KMS-11 (cell line): ENCODE measurements around the gene MVD.

Source experiments
- H2AFZ ChIP-seq: fragments of 200-600 bp; sonication (generic); 2 replicates; pipeline ENCODE4 v1.6.1; 2016; ENCODE audit warnings: antibody characterized with exemption, mixed run types, low read depth
- H3K27ac ChIP-seq: fragments of 200-600 bp; sonication (generic); 2 replicates; pipeline ENCODE4 v1.6.1; 2016; ENCODE audit warnings: mild to moderate bottlenecking, mixed run types
- H3K27me3 ChIP-seq: fragments of 200-600 bp; sonication (generic); 2 replicates; pipeline ENCODE4 v1.6.1; 2017; ENCODE audit warnings: mild to moderate bottlenecking, low read depth, mixed run types, moderate library complexity; ENCODE audit not compliant: insufficient read depth
- H3K36me3 ChIP-seq: fragments of 200-600 bp; sonication (generic); 2 replicates; pipeline ENCODE4 v1.6.1; 2017; ENCODE audit warnings: mild to moderate bottlenecking, mixed run types; ENCODE audit not compliant: insufficient read depth
- H3K4me1 ChIP-seq: fragments of 200-600 bp; sonication (generic); 2 replicates; pipeline ENCODE4 v1.6.1; 2016; ENCODE audit warnings: mild to moderate bottlenecking, low read depth, mixed run types; ENCODE audit not compliant: poor library complexity, severe bottlenecking
- H3K4me2 ChIP-seq: fragments of 200-600 bp; sonication (generic); 2 replicates; pipeline ENCODE4 v1.7.0; 2016; ENCODE audit warnings: mild to moderate bottlenecking, mixed run types
- H3K4me3 ChIP-seq: fragments of 200-600 bp; sonication (generic); IDR thresholded peaks from 2 replicates; pipeline ENCODE4 v1.6.1; 2017; ENCODE audit warnings: low read depth, low read length, mixed read lengths; ENCODE audit not compliant: insufficient read depth
- H3K79me2 ChIP-seq: fragments of 200-600 bp; sonication (generic); 2 replicates; pipeline ENCODE4 v1.6.1; 2016; ENCODE audit warnings: low read depth, mixed run types; ENCODE audit not compliant: insufficient read depth
- H3K9ac ChIP-seq: fragments of 200-600 bp; sonication (generic); 2 replicates; pipeline ENCODE4 v1.6.1; 2016; ENCODE audit warnings: mild to moderate bottlenecking, mixed run types
- H4K20me1 ChIP-seq: fragments of 200-600 bp; sonication (generic); 2 replicates; pipeline ENCODE4 v1.6.1; 2016; ENCODE audit warnings: mild to moderate bottlenecking, mixed run types; ENCODE audit not compliant: insufficient read depth
- TF ChIP-seq, protein P1 (sequence below): fragments of 200-600 bp; sonication (generic); conservative IDR thresholded peaks from 2 replicates; pipeline ENCODE4 v1.6.1; 2017; ENCODE audit warnings: low read depth, mild to moderate bottlenecking, antibody characterized with exemption, low read length, moderate library complexity, mixed read lengths

The MVD gene

DNA sequence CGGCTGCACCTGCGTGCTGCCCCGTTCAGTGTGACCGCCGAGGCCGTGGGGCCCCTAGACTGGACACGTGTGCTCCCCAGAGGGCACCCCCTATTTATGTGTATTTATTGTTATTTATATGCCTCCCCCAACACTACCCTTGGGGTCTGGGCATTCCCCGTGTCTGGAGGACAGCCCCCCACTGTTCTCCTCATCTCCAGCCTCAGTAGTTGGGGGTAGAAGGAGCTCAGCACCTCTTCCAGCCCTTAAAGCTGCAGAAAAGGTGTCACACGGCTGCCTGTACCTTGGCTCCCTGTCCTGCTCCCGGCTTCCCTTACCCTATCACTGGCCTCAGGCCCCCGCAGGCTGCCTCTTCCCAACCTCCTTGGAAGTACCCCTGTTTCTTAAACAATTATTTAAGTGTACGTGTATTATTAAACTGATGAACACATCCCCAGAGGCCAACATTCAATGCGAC lies 22.8 kb downstream of the MVD start:
- Histone ChIP-seq H3K36me3 (no peaks in the 10 kb centered on the region), H3K4me3 (no peak overlapping the region), H3K4me2 (no peak overlapping the region), H4K20me1 (no peaks in the 10 kb centered on the region), H3K9ac (no peak overlapping the region), H3K4me1 (peaks cover 16% of the 10 kb centered on the region), H2AFZ (no peak overlapping the region), H3K27me3 (peaks cover 55% of the 10 kb centered on the region), H3K27ac (no peak overlapping the region), H3K79me2 (no peaks in the 10 kb centered on the region)
- TF ChIP-seq, protein P1, sequence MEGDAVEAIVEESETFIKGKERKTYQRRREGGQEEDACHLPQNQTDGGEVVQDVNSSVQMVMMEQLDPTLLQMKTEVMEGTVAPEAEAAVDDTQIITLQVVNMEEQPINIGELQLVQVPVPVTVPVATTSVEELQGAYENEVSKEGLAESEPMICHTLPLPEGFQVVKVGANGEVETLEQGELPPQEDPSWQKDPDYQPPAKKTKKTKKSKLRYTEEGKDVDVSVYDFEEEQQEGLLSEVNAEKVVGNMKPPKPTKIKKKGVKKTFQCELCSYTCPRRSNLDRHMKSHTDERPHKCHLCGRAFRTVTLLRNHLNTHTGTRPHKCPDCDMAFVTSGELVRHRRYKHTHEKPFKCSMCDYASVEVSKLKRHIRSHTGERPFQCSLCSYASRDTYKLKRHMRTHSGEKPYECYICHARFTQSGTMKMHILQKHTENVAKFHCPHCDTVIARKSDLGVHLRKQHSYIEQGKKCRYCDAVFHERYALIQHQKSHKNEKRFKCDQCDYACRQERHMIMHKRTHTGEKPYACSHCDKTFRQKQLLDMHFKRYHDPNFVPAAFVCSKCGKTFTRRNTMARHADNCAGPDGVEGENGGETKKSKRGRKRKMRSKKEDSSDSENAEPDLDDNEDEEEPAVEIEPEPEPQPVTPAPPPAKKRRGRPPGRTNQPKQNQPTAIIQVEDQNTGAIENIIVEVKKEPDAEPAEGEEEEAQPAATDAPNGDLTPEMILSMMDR, result no peak

- Histone ChIP-seq H3K4me2 (no peak overlapping the region), H3K79me2 (no peaks in the 10 kb centered on the region), H2AFZ (no peak overlapping the region), H3K9ac (no peak overlapping the region), H3K4me3 (no peak overlapping the region), H3K36me3 (no peaks in the 10 kb centered on the region), H4K20me1 (no peaks in the 10 kb centered on the region), H3K27ac (no peak overlapping the region), H3K27me3 (peaks cover 58% of the 10 kb centered on the region), H3K4me1 (peaks cover 23% of the 10 kb centered on the region)
- TF ChIP-seq, protein P1, result no peak
These were observed 23.5 kb downstream of the MVD start for GRCh38 chr16:88639231-88640038.

DNA sequence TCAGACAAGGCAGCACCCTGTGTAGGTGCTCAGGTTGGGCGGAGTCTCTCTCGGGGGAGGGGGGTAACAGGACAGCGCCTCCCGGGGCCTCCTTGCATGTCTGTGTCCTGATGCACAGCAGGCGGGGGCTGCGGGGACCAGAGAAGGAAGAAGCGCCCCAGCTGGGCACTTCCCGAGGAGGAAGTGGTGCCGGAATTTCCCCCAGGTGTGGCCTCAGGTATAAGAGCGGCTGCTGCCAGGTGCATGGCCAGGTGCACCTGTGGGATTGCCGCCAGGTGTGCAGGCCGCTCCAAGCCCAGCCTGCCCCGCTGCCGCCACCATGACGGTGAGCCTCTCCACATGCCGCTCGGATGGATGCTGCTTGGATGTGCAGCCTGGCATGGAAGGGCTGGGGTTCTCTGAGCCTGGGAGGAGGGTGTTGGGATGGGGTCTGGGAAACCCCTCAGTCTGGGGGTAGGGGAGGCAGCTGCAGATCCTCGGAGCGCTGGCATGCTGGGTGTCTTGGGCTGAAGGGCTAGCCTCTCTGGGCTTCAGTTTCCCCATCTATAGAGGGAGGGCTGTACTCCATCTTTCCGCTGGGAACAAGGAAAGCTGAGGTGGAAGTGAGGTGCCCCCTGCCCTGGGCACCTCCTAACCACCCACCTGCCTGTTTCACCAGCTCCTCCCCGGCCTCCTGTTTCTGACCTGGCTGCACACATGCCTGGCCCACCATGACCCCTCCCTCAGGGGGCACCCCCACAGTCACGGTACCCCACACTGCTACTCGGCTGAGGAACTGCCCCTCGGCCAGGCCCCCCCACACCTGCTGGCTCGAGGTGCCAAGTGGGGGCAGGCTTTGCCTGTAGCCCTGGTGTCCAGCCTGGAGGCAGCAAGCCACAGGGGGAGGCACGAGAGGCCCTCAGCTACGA lies 24.3 kb downstream of the MVD start, which contains the start of gene IL17C:
TSS of gene IL17C (plus strand) at position 250 of the 908 bp plus-strand sequence. CDS start at position 320, 70 bp downstream.
- no peak within 1 kb of the TSS for H2AFZ ChIP-seq
- H3K27ac ChIP-seq, result no peak within 1 kb of the TSS
- no peak within 1 kb of the TSS for H3K4me3 ChIP-seq
- H3K36me3 ChIP-seq, result no peaks in the 10 kb centered on the region
- TF ChIP-seq, protein P1, result no peak
- no peaks in the 10 kb centered on the region for H4K20me1 ChIP-seq
- H3K27me3 ChIP-seq, result peaks cover 58% of the 10 kb centered on the region
- no peaks in the 10 kb centered on the region for H3K79me2 ChIP-seq
- no peak within 1 kb of the TSS for H3K4me2 ChIP-seq
- H3K9ac ChIP-seq, result no peak within 1 kb of the TSS
- peaks cover 29% of the 10 kb centered on the region for H3K4me1 ChIP-seq

- Histone ChIP-seq H3K27me3 (peaks cover 58% of the 10 kb centered on the region), H3K4me2 (no peak overlapping the region), H3K9ac (no peak overlapping the region), H3K79me2 (no peaks in the 10 kb centered on the region), H3K4me1 (peaks cover 35% of the 10 kb centered on the region), H3K4me3 (no peak overlapping the region), H3K27ac (no peak overlapping the region), H2AFZ (no peak overlapping the region), H3K36me3 (no peaks in the 10 kb centered on the region), H4K20me1 (no peaks in the 10 kb centered on the region)
- TF ChIP-seq, protein P1, result no peak
These were observed 26.2 kb downstream of the MVD start for GRCh38 chr16:88636488-88637265.
